ENCODE data around the gene FAM110C.

- no peak for TF ChIP-seq CTCF (IDR thresholded peaks at IDR 0.05)
- TF ChIP-seq POLR2A (IDR thresholded peaks at IDR 0.05) = no peak
Measured at GRCh38 chr2:92326-92725, 46.0 kb upstream of the FAM110C start.

All from esophagus squamous epithelium (tissue), 4 donors.